Esophagus squamous epithelium (tissue), 5 donors: ENCODE measurements around the gene KCNQ1. TPM values are rescaled to one million over a fixed set of nuclear protein-coding genes. Genes with fewer than 3 reads are reported as not detected.
A peak's percentile ranks its signal among the peaks of the same experiment; 100 is the strongest.

Experiments
- DNase-seq: peaks from one replicate; lab custom pipeline; 2025; lab: John Stamatoyannopoulos, UW
- H3K27ac ChIP-seq, 4 donors: fragments of 200-600 bp; sonication (generic); one replicate each; pipeline ENCODE4 v1.5.1; 2016 to 2019; ENCODE audit warnings: mild to moderate bottlenecking in 1 of 4
- H3K27me3 ChIP-seq, 4 donors: fragments of 200-600 bp; sonication (generic); 1 replicate in 3 of 4; 2 replicates in 1 of 4; pipeline versions ENCODE4 v1.5.1 to v1.6.0; 2017 to 2021; ENCODE audit warnings: antibody characterized with exemption in 1 of 4
- H3K36me3 ChIP-seq, 3 donors: fragments of 200-600 bp; sonication (generic); one replicate each; pipeline ENCODE4 v1.5.1; 2016 to 2019
- H3K4me1 ChIP-seq, 3 donors: fragments of 200-600 bp; sonication (generic); one replicate each; pipeline ENCODE4 v1.5.1; 2017 to 2019
- H3K4me3 ChIP-seq, 4 donors: fragments of 200-600 bp; sonication (generic); 1 replicate in 3 of 4; 2 replicates in 1 of 4; pipeline ENCODE4 v1.5.1; 2016 to 2019; ENCODE audit warnings: mild to moderate bottlenecking in 2 of 4, moderate library complexity in 1 of 4
- H3K9me3 ChIP-seq, 3 donors: fragments of 200-600 bp; sonication (generic); one replicate each; pipeline ENCODE4 v1.5.1; 2016 to 2019
- POLR2A ChIP-seq, 4 donors: fragments of 450-650 bp; IDR thresholded peaks; one replicate each; pipeline ENCODE4 v1.6.1; 2017; ENCODE audit warnings: antibody characterized with exemption in 4 of 4, mild to moderate bottlenecking in 4 of 4, moderate library complexity in 3 of 4
- WGBS, 2 donors: methylation state at CpG; one replicate each; pipeline ENCODE4 v1.1.5; 2018; 5-methylcytosine and 5-hydroxymethylcytosine counted together
- intact Hi-C: fragments of 100-400 bp; cut with DNase I; formaldehyde crosslinking; loops from one replicate; pipeline ENCODE4 v1.15.0; 2022
- total RNA-seq, 4 donors: library from RNA; depleted of rRNA; stranded (reverse); fragments of >200 nt; gene quantifications; one replicate each; pipeline ENCODE4 v1.1.0, GENCODE V29; 2016
- TF ChIP-seq, protein P1 (sequence below), 6 experiments: fragments of 450-650 bp in 4 of 6; fragments of 200-600 bp in 2 of 6; sonication (generic) in 2 of 6; IDR thresholded peaks; one replicate each; pipeline ENCODE4 v1.5.1; 2016 to 2019; ENCODE audit warnings: antibody characterized with exemption in 6 of 6, mild to moderate bottlenecking in 4 of 6, moderate library complexity in 4 of 6
- donor health status: DM: yes; HTN: yes; CAD: no.

The KCNQ1 gene
- total RNA-seq, 4 donors from 2014 or later, result 0.61 to 3.1 (median 0.72) TPM

DNA sequence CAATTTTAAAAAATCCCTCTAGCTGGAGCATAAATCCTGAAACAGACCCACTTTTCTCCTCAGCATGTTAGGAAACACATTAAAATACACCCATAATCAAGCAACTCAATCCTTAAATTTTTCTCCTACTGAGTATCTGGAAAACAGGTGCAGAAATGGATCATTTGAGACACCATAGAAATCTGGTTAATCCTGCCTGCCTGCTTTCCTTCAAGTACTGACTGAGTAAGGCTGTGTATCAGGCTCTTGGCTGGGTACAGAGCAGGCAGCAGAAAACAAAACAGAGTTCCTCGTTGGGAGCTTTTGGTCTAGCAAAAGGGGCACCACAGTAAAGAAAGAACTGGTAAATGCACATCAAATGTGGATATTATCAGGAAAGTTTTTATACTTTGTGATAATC, 253.1 kb downstream of the KCNQ1 start:
- H3K9me3 ChIP-seq, result no peaks in the 10 kb centered on the region
- TF ChIP-seq, protein P1, sequence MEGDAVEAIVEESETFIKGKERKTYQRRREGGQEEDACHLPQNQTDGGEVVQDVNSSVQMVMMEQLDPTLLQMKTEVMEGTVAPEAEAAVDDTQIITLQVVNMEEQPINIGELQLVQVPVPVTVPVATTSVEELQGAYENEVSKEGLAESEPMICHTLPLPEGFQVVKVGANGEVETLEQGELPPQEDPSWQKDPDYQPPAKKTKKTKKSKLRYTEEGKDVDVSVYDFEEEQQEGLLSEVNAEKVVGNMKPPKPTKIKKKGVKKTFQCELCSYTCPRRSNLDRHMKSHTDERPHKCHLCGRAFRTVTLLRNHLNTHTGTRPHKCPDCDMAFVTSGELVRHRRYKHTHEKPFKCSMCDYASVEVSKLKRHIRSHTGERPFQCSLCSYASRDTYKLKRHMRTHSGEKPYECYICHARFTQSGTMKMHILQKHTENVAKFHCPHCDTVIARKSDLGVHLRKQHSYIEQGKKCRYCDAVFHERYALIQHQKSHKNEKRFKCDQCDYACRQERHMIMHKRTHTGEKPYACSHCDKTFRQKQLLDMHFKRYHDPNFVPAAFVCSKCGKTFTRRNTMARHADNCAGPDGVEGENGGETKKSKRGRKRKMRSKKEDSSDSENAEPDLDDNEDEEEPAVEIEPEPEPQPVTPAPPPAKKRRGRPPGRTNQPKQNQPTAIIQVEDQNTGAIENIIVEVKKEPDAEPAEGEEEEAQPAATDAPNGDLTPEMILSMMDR (IDR thresholded peaks at IDR 0.05), result no peak
- no peak for TF ChIP-seq POLR2A (IDR thresholded peaks at IDR 0.05)
- intact Hi-C loops, result no loop called here
- no peaks in the 10 kb centered on the region for H3K27me3 ChIP-seq
- H3K27ac ChIP-seq, result no peak overlapping the region
- H3K4me1 ChIP-seq, result peaks cover 0 to 51% (median 0%) of the 10 kb centered on the region in 3 donors
- H3K4me3 ChIP-seq, result peak overlapping the region in 3 of 4 donors; percentile 69 to 83 (median 82)
- H3K36me3 ChIP-seq, result no peaks in the 10 kb centered on the region
- DNase-seq, result no peak
- 6 to 64% methylated on average over 1 of the region's 1 CpG for WGBS, 2 donors

DNA sequence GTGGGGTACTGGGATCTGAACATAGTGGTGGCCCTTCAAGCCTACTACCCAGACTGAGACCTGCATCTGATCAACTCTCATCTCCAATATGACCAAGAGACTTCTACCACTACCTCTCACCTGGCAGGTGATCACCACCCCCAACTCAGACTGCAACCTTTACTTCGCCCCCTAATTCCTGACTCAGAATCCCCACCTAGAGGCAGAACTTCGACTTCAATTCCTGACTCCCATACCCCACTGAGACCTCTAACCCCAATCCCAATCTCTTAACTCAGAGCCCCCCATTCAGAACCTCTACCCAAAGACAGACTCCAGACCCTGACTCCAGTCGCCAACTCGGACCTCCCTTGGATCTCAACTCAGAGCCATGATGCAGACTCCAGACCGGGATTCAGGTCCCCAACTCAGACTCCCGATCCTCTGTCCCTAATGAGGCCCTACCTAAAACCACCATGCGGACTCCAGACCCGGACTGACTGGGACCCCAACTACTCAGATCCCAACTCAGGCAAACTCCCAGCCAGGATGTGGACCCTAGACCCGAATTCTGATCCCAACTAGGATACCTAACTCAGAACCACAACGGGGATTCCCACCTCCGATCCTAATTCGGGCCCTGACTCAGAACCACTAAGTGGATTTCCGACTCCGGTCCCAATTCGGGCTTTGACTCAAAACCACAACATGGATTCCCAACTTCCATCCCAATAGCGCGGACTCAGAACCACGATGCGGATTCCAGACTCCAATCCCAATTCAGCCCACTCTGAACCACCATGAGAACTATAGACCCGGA, 253.8 kb downstream of the KCNQ1 start:
- Histone ChIP-seq H3K27me3 (no peaks in the 10 kb centered on the region), H3K4me3 (peak overlapping the region; percentile 54 to 83 (median 76)), H3K4me1 (peaks cover 0 to 50% (median 0%) of the 10 kb centered on the region in 3 donors), H3K27ac (peak overlapping the region in 3 of 4 donors; percentile 88 to 94 (median 90)), H3K36me3 (no peaks in the 10 kb centered on the region), H3K9me3 (no peaks in the 10 kb centered on the region)
- intact Hi-C loops, result no loop called here
- WGBS, 2 donors, result 51 to 68% methylated on average over 9 to 14 of the region's 20 CpGs
- DNase-seq, result no peak
- TF ChIP-seq POLR2A (IDR thresholded peaks at IDR 0.05), result no peak
- TF ChIP-seq, protein P1 (IDR thresholded peaks at IDR 0.05), result no peak

DNA sequence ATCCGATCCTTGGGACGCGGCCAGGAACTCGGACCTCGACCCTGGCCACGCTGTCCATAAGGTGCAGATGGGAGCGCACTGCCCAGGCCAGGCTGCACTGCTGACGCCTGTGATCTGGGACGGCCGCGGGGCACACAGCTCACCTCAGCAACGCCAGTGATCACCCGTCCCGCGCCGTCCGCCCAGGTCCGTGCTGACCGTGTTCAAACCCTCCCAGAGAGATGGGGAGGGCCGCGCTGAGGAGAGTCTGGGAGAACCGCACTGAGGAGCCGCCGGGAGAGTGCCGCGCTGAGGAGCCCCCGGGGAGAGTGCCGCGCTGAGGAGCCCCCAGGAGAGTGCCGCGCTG, 254.3 kb downstream of the KCNQ1 start:
- intact Hi-C loops, result no loop called here
- WGBS, 2 donors, result 56% methylated on average over 5 of the region's 31 CpGs; no CpG with 5 or more reads in 1 of the 2 donors
- DNase-seq, result no peak
- Histone ChIP-seq H3K9me3 (no peaks in the 10 kb centered on the region), H3K27me3 (no peaks in the 10 kb centered on the region), H3K36me3 (no peaks in the 10 kb centered on the region), H3K4me3 (peak overlapping the region; percentile 54 to 83 (median 76)), H3K4me1 (peaks cover 0 to 44% (median 0%) of the 10 kb centered on the region in 3 donors), H3K27ac (peak overlapping the region; percentile 88 to 94 (median 90))
- no peak for TF ChIP-seq POLR2A (IDR thresholded peaks at IDR 0.05)
- TF ChIP-seq, protein P1 (IDR thresholded peaks at IDR 0.05), result no peak

DNA sequence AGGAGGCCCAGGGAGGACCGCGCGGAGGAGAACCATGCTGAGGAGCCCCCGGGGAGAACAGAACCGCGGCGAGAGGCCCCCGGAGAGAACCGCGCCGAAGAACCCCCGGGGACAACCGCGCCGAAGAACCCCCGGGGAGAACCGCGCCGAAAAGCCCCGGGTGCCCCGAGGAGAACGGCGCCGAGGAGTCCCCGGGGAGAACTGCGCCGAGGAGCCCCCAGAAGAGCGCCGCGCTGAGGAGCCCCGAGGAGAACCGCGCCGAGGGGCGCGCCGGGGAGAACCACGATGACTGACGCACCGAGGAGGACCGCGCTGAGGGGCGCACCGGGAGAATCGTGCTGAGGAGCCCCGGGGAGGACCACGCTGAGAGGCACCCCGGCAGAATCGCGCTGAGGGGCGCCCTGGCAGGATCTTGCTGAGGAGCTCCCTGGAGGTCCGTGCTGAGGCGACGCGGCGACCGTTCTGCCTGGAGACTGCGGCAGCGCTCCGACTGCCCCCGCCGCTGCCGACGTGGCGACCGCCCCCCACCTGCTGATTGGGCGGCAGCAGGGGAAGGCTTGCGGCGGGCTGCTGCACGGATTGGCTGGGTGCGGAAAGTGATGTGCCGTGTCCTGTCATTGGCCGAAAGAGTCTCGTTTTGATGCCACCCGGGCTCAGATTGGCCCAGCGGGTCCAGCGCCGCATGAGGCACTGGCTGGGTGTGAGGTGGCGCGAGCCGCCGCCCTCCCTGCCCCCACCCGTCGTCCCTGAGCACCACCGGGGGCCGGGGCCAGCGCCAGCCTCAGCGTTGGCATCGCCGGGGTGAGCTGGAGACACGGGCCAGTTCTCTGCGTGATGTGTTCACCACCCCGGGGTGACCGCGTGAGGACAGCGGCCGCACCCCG, 255.0 kb downstream of the KCNQ1 start, which contains the start of gene KCNQ1OT1:
KCNQ1OT1 (minus strand) TSS at position 464 of the 884 bp plus-strand sequence.
- Histone ChIP-seq H3K36me3 (no peaks in the 10 kb centered on the region), H3K9me3 (no peaks in the 10 kb centered on the region), H3K4me3 (peak within 1 kb of the TSS; percentile 54 to 83 (median 76)), H3K4me1 (peaks cover 0 to 39% (median 0%) of the 10 kb centered on the region in 3 donors), H3K27ac (peak within 1 kb of the TSS; percentile 88 to 94 (median 90)), H3K27me3 (no peaks in the 10 kb centered on the region)
- DNase-seq, result peak; percentile 53
- 50 to 85% methylated on average over 24 to 25 of the region's 98 CpGs for WGBS, 2 donors
- intact Hi-C loops, result no loop called here
- TF ChIP-seq, protein P1 (IDR thresholded peaks at IDR 0.05), result no peak
- peak in 3 of 4 donors; percentile 72 to 96 (median 95) for TF ChIP-seq POLR2A (IDR thresholded peaks at IDR 0.05)
